Right renal pelvis (tissue), 4 donors: ENCODE measurements around the gene CALM3. TPM values are rescaled to one million over a fixed set of nuclear protein-coding genes. Genes with fewer than 3 reads are reported as not detected.

Experiments
- polyA plus RNA-seq, 4 donors: library from polyadenylated mRNA; unstranded; fragments of 120-200 nt; gene quantifications; one replicate each; pipeline ENCODE4 v1.2.1, GENCODE V29; 2013; ENCODE audit not compliant: insufficient read length in 4 of 4

CALM3 gene
- polyA plus RNA-seq, 4 donors: 436 to 442 (median 441) TPM

Other genes with a start within 250 kb of the CALM3 start
- 10 to 100 TPM; 54.6 to 68.1 (median 58.8) TPM for gene CCDC8, start 187.8 kb upstream of the CALM3 start, polyA plus RNA-seq
- gene PNMA8C, start 172.4 kb upstream of the CALM3 start, polyA plus RNA-seq: under 1 TPM; 0.41 to 0.80 (median 0.57) TPM
- gene PNMA8A, start 129.8 kb upstream of the CALM3 start, polyA plus RNA-seq: 10 to 100 TPM; 46.9 to 72.5 (median 54.5) TPM
- gene PNMA8B, start 105.5 kb upstream of the CALM3 start, polyA plus RNA-seq: 1 to 10 TPM; 4.0 to 5.1 (median 4.8) TPM
- 1 to 10 TPM; 1.5 to 2.6 (median 2.3) TPM for gene PTGIR, start 23.8 kb downstream of the CALM3 start, polyA plus RNA-seq
- 1 to 10 TPM; 2.4 to 4.7 (median 2.7) TPM for gene GNG8, start 34.9 kb downstream of the CALM3 start, polyA plus RNA-seq
- gene DACT3, start 59.9 kb downstream of the CALM3 start, polyA plus RNA-seq: 10 to 100 TPM; 24.2 to 29.1 (median 27.5) TPM
- 10 to 100 TPM; 28.6 to 41.1 (median 39.6) TPM for gene PRKD2, start 115.8 kb downstream of the CALM3 start, polyA plus RNA-seq
- 10 to 100 TPM; 18.0 to 22.3 (median 21.5) TPM for gene FKRP, start 144.7 kb downstream of the CALM3 start, polyA plus RNA-seq
- gene STRN4, start 145.1 kb downstream of the CALM3 start, polyA plus RNA-seq: 10 to 100 TPM; 78.5 to 94.7 (median 81.2) TPM
- 10 to 100 TPM; 37.8 to 54.3 (median 41.2) TPM for gene SLC1A5, start 187.3 kb downstream of the CALM3 start, polyA plus RNA-seq
- 100 to 1,000 TPM in 1 of 4 donors, 10 to 100 TPM in 3; 81.9 to 109 (median 92.9) TPM for gene AP2S1, start 249.5 kb downstream of the CALM3 start, polyA plus RNA-seq